ENCODE results near the gene PRKACA. TPM values are rescaled to one million over a fixed set of nuclear protein-coding genes. Genes with fewer than 3 reads are reported as not detected.
"Not testable (repeated sequence)": the region's sequence is repeated elsewhere in the genome, so short reads cannot be mapped to it uniquely, and the experiment has no call there.

The PRKACA gene
- total RNA-seq, 1 donor from 2014 or later, result 494 TPM

- ATAC-seq, result no peak
- DNase-seq (ENCODE audit: missing footprints), result no peak
- intact Hi-C loops (cut with DNase I), result no loop called here
Measured at GRCh38 chr19:14059652-14060155, 57.9 kb downstream of the PRKACA start.

- intact Hi-C loops (cut with DNase I), result no loop called here
- no peak for ATAC-seq
- no peak for DNase-seq (ENCODE audit: missing footprints)
Measured at GRCh38 chr19:14059093-14059480, 58.5 kb downstream of the PRKACA start.

GRCh38 chr19:14058182-14059092, 59.1 kb downstream of the PRKACA start:
- intact Hi-C loops (cut with DNase I), result no loop called here
- DNase-seq (ENCODE audit: missing footprints) (no peak), ATAC-seq (no peak)

GRCh38 chr19:14056741-14057356, 60.7 kb downstream of the PRKACA start:
- ATAC-seq, result no peak
- intact Hi-C loops (cut with DNase I), result no loop called here
- no peak for DNase-seq (ENCODE audit: missing footprints)

GRCh38 chr19:14056069-14056666, 61.4 kb downstream of the PRKACA start:
- DNase-seq (ENCODE audit: missing footprints) (no peak), ATAC-seq (no peak)
- intact Hi-C loops (cut with DNase I), result no loop called here

GRCh38 chr19:14055396-14055795, 62.2 kb downstream of the PRKACA start:
- no peak for DNase-seq (ENCODE audit: missing footprints)
- intact Hi-C loops (cut with DNase I), result no loop called here
- ATAC-seq, result no peak

- no peak for ATAC-seq
- DNase-seq (ENCODE audit: missing footprints), result no peak
- intact Hi-C loops (cut with DNase I), result no loop called here
Measured at GRCh38 chr19:14054721-14055120, 62.8 kb downstream of the PRKACA start.

GRCh38 chr19:14054099-14054498, 63.5 kb downstream of the PRKACA start:
- ATAC-seq, result no peak
- intact Hi-C loops (cut with DNase I), result no loop called here
- no peak for DNase-seq (ENCODE audit: missing footprints)

GRCh38 chr19:14053500-14053899, 64.1 kb downstream of the PRKACA start:
- DNase-seq (ENCODE audit: missing footprints) (no peak), ATAC-seq (no peak)
- intact Hi-C loops (cut with DNase I), result no loop called here

- intact Hi-C loops (cut with DNase I), result no loop called here
Measured at GRCh38 chr19:14053032-14053431, 64.5 kb downstream of the PRKACA start.

GRCh38 chr19:14052470-14052869, 65.1 kb downstream of the PRKACA start:
- intact Hi-C loops (cut with DNase I), result no loop called here
- ATAC-seq, result no peak
- no peak for DNase-seq (ENCODE audit: missing footprints)

More at GRCh38 chr19:14053032-14053431, 64.5 kb downstream of the PRKACA start:
- ATAC-seq (no peak), DNase-seq (ENCODE audit: missing footprints) (no peak)

- DNase-seq (ENCODE audit: missing footprints) (no peak), ATAC-seq (no peak)
- intact Hi-C loops (cut with DNase I), result no loop called here
Measured at GRCh38 chr19:14051980-14052379, 65.6 kb downstream of the PRKACA start.

GRCh38 chr19:14050961-14051360, 66.6 kb downstream of the PRKACA start:
- DNase-seq (ENCODE audit: missing footprints); ATAC-seq; intact Hi-C loops (cut with DNase I): not testable (repeated sequence)

GRCh38 chr19:14050512-14050911, 67.0 kb downstream of the PRKACA start:
- no peak for DNase-seq (ENCODE audit: missing footprints)
- no peak for ATAC-seq
- intact Hi-C loops (cut with DNase I), result no loop called here

GRCh38 chr19:14048443-14049153, 69.0 kb downstream of the PRKACA start:
- peak; percentile 50 for ATAC-seq
- DNase-seq (ENCODE audit: missing footprints), result peak; percentile 80
- intact Hi-C loops (cut with DNase I), result no loop called here

GRCh38 chr19:14047866-14048265, 69.7 kb downstream of the PRKACA start:
- DNase-seq (ENCODE audit: missing footprints); ATAC-seq; intact Hi-C loops (cut with DNase I): not testable (repeated sequence)

GRCh38 chr19:14042659-14043608, 74.6 kb downstream of the PRKACA start:
- intact Hi-C loops (cut with DNase I), result loop anchor here (2.0 kb wide), 1 partner anchor 162 kb away; no protein-coding TSS in a partner anchor

More at GRCh38 chr19:14042659-14043608, 74.6 kb downstream of the PRKACA start:
- DNase-seq (ENCODE audit: missing footprints), result not testable (repeated sequence)
- peak; percentile 88 for ATAC-seq
